HL-60 (cell line): Measurements from ENCODE around the gene CTNNAL1.
"Not testable (repeated sequence)": the region's sequence is repeated elsewhere in the genome, so short reads cannot be mapped to it uniquely, and the experiment has no call there.

Source experiments
- DNase-seq, 2 experiments: peaks; one replicate each; pipeline ENCODE4 v3.0.0-alpha.2; 2010 to 2020; ENCODE audit warnings: low read depth in 1 of 2, low spot score in 1 of 2
- H3K27ac ChIP-seq: fragments of 250-450 bp; sonication (Bioruptor Pico); replicated peaks from 2 replicates; pipeline ENCODE4 v1.5.1; 2020; ENCODE audit warnings: mild to moderate bottlenecking, moderate library complexity
- H3K27me3 ChIP-seq: fragments of 250-450 bp; sonication (Bioruptor Pico); 2 replicates; pipeline ENCODE4 v1.5.1; 2021; ENCODE audit warnings: mild to moderate bottlenecking, moderate library complexity; ENCODE audit not compliant: insufficient read depth, poor library complexity, severe bottlenecking
- H3K4me3 ChIP-seq: replicated peaks from 2 replicates; pipeline ENCODE4 v1.5.1; 2011; ENCODE audit warnings: mild to moderate bottlenecking, control low read depth, low read length; ENCODE audit not compliant: insufficient read depth
- GABPA ChIP-seq: IDR thresholded peaks from 2 replicates; pipeline ENCODE4 v1.6.1; 2012; ENCODE audit warnings: low read depth
- POLR2AphosphoS5 ChIP-seq: IDR thresholded peaks from 2 replicates; pipeline ENCODE4 v1.6.1; 2012; ENCODE audit warnings: low read depth
- REST ChIP-seq: IDR thresholded peaks from 2 replicates; pipeline ENCODE4 v1.6.1; 2012; ENCODE audit warnings: low read depth; ENCODE audit not compliant: insufficient replicate concordance
- SPI1 ChIP-seq: IDR thresholded peaks from 2 replicates; pipeline ENCODE4 v1.6.1; 2012; ENCODE audit warnings: low read depth, mild to moderate bottlenecking, borderline replicate concordance
- TF ChIP-seq, protein P1 (sequence below): IDR thresholded peaks from one replicate; pipeline ENCODE4 v1.5.1; 2011; ENCODE audit warnings: low read length, control low read depth, inconsistent platforms; ENCODE audit not compliant: insufficient read depth

CTNNAL1 gene

GRCh38 chr9:108900176-108900575, 113.1 kb downstream of the CTNNAL1 start:
- Histone ChIP-seq H3K4me3 (no peak overlapping the region), H3K27me3 (no peaks in the 10 kb centered on the region), H3K27ac (no peak overlapping the region)
- no peak for DNase-seq
- no peak for TF ChIP-seq REST

DNA sequence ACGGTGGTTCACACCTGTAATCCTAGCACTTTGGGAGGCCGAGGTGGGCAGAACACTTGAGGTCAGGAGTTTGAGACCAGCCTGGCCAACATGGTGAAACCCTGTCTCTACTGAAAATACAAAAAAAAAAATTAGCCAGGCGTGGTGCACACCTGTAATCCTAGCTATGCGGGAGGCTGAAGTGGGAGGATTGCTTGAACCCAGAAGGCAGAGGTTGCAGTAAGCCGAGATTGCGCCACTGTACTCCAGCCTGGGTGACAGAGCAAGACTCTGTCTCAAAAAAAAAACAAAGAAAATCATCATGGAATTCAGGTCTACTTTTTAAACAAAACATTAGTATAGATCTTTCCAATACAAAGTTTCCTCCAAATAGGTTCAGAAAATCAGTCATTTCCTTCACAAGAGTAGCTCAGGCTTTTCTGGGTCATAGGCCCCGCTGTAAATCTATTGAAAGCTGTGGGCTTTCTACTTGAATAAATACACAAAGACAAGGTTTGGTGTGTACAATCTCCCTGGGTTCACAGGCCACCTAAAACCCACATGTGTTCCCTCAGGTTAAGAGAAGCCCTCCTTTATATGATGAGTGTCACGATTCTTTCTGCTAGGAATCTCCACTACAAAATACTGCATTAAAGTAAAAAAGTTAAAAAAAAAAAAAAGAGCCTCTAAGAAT, 114.1 kb downstream of the CTNNAL1 start:
- not testable (repeated sequence) for H3K27ac ChIP-seq, DNase-seq, H3K4me3 ChIP-seq, H3K27me3 ChIP-seq

- TF ChIP-seq REST (no peak), POLR2AphosphoS5 (no peak), SPI1 (no peak), GABPA (no peak)
- TF ChIP-seq, protein P1, sequence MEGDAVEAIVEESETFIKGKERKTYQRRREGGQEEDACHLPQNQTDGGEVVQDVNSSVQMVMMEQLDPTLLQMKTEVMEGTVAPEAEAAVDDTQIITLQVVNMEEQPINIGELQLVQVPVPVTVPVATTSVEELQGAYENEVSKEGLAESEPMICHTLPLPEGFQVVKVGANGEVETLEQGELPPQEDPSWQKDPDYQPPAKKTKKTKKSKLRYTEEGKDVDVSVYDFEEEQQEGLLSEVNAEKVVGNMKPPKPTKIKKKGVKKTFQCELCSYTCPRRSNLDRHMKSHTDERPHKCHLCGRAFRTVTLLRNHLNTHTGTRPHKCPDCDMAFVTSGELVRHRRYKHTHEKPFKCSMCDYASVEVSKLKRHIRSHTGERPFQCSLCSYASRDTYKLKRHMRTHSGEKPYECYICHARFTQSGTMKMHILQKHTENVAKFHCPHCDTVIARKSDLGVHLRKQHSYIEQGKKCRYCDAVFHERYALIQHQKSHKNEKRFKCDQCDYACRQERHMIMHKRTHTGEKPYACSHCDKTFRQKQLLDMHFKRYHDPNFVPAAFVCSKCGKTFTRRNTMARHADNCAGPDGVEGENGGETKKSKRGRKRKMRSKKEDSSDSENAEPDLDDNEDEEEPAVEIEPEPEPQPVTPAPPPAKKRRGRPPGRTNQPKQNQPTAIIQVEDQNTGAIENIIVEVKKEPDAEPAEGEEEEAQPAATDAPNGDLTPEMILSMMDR = no peak
- Histone ChIP-seq H3K27me3 (no peaks in the 10 kb centered on the region), H3K4me3 (no peak overlapping the region), H3K27ac (no peak overlapping the region)
- no peak for DNase-seq
Observed at GRCh38 chr9:108897324-108898096, 115.8 kb downstream of the CTNNAL1 start.

DNA sequence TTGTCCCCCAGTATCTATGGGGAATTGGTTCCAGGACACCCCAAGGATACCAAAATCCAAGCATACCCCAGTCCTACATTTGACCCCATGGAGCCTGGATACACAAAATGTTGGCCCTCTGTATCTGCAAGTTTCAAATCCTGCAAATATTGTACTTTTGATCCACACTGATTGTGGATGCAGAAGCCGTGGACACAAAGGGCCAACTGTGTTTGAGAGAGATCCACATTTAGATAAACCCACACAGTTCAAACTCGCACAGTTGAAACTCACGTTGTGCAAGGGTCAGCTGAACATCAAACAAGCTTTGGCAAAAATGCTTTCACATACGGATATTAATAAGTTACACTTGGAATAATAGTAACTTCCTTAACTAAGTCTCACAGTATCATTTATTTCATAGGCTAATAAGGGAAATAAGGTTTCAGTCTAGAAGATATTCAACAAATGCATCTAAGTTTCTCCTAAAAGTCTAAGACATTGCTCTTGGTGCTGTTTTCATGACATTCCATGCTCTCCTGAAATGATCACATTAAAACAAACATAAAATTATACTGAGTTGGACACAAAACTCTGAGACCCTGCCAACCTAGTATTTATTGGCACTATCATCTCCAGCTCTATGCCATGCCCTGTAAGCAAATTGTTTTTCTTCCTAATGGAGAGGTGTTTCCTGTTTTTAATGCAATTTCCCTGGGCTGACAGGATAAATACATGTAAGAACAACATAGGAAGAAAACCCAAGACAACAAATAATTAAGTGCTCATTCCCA, 118.9 kb downstream of the CTNNAL1 start:
- Histone ChIP-seq H3K4me3 (no peak overlapping the region), H3K27me3 (no peaks in the 10 kb centered on the region), H3K27ac (no peak overlapping the region)
- TF ChIP-seq REST (no peak), GABPA (no peak), POLR2AphosphoS5 (no peak), SPI1 (no peak)
- TF ChIP-seq, protein P1 = no peak
- DNase-seq = no peak
